HG03039 (cell line): ENCODE data around the gene ZNF318.
"Not testable (repeated sequence)": the region's sequence is repeated elsewhere in the genome, so short reads cannot be mapped to it uniquely, and the experiment has no call there.

ENCODE experiments used
- ATAC-seq: cut with Tn5 transposase; IDR thresholded peaks from one replicate; pipeline ENCODE4 v1.9.1; 2021; ENCODE audit warnings: mild to moderate bottlenecking, moderate library complexity; ENCODE audit not compliant: unreplicated experiment

ZNF318 gene

GRCh38 chr6:43303751-43304331, 65.6 kb downstream of the ZNF318 start:
- no peak for ATAC-seq

GRCh38 chr6:43303006-43303405, 66.4 kb downstream of the ZNF318 start:
- ATAC-seq: not testable (repeated sequence)

GRCh38 chr6:43302126-43302525, 67.3 kb downstream of the ZNF318 start:
- ATAC-seq: no peak

GRCh38 chr6:43301081-43301870, 68.2 kb downstream of the ZNF318 start:
- no peak for ATAC-seq

GRCh38 chr6:43299338-43300293, 69.8 kb downstream of the ZNF318 start:
- ATAC-seq: no peak

GRCh38 chr6:43298565-43299337, 70.7 kb downstream of the ZNF318 start:
- ATAC-seq: no peak

GRCh38 chr6:43297644-43298564, 71.5 kb downstream of the ZNF318 start, which contains the start of gene SLC22A7:
TSS of gene SLC22A7 (plus strand) at chr6:43298260. CDS start at chr6:43298359, 99 bp downstream.
- no peak for ATAC-seq

GRCh38 chr6:43296780-43297497, 72.5 kb downstream of the ZNF318 start:
- ATAC-seq: no peak

- ATAC-seq: no peak
Observed at GRCh38 chr6:43295456-43295855, 74.0 kb downstream of the ZNF318 start.

- no peak for ATAC-seq
Observed at GRCh38 chr6:43294536-43294935, 74.9 kb downstream of the ZNF318 start.

- no peak for ATAC-seq
Observed at GRCh38 chr6:43293698-43294097, 75.7 kb downstream of the ZNF318 start.

- no peak for ATAC-seq
Observed at GRCh38 chr6:43292763-43293318, 76.6 kb downstream of the ZNF318 start.

GRCh38 chr6:43292341-43292740, 77.1 kb downstream of the ZNF318 start:
- no peak for ATAC-seq

- ATAC-seq: no peak
Observed at GRCh38 chr6:43291708-43292107, 77.7 kb downstream of the ZNF318 start.

GRCh38 chr6:43290905-43291355, 78.5 kb downstream of the ZNF318 start:
- no peak for ATAC-seq

- ATAC-seq: no peak
Observed at GRCh38 chr6:43290339-43290904, 79.0 kb downstream of the ZNF318 start.

GRCh38 chr6:43287717-43288679, 81.4 kb downstream of the ZNF318 start:
- no peak for ATAC-seq
